ENCODE data around the gene PERM1.

Gene PERM1

GRCh38 chr1:955474-955873 is 26.4 kb downstream of the PERM1 start:
- Histone ChIP-seq H3K79me2 (ENCODE audit: control insufficient read depth, low read length) (peaks cover 27% of the 10 kb centered on the region), H3K4me1 (ENCODE audit: control insufficient read depth, low read length) (peaks cover 18% of the 10 kb centered on the region; the same call in 1 of the 2 replicates), H3K9me3 (ENCODE audit: control insufficient read depth, insufficient read depth, low read length) (no peaks in the 10 kb centered on the region), H4K20me1 (ENCODE audit: control insufficient read depth, insufficient read depth, low read depth, low read length) (0 out of 2 replicates have a peak, but pooled peaks cover 3% of the 10 kb centered on the region), H3K27me3 (ENCODE audit: control insufficient read depth, low read length) (no peaks in the 10 kb centered on the region), H3K4me3 (ENCODE audit: low read length) (no peak overlapping the region), H3K27ac (ENCODE audit: low read depth, low read length) (no peak overlapping the region), H3K36me3 (ENCODE audit: control insufficient read depth, low read length) (peaks cover 75% of the 10 kb centered on the region), H3K9me2 (replicated peaks; ENCODE audit: control insufficient read depth, low read length) (no peaks in the 10 kb centered on the region), H3F3A (ENCODE audit: control insufficient read depth, insufficient read depth) (no peaks in the 10 kb centered on the region), H3K4me2 (ENCODE audit: low read length) (no peak overlapping the region)
- TF ChIP-seq EZH2phosphoT487 (IDR thresholded peaks at IDR 0.05; ENCODE audit: borderline replicate concordance, low read length) (no peak), CTCF (IDR thresholded peaks at IDR 0.05; ENCODE audit: low read depth, low read length, poor library complexity, severe bottlenecking) (no peak)

DNA sequence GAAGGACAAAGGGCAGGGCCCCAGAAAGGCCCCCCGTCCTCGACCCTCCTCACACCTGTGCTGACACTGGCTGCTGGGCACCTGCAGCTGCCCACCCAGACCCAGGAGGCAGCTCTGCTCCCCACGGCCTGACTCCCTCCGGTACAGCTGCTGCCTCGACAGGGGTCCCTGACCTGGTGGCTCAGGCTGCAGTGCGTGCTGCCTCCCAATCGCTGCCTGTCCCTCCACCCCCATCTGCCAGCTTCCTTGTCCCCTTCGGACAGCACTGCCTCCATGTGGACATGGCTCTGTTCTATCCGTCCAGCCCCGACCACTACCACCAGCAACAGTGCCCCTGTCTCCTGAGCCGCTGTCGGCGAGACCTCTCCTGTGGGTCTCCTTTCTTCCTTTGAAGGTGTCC is 27.0 kb downstream of the PERM1 start:
- Histone ChIP-seq H3K4me1 (ENCODE audit: control insufficient read depth, low read length) (peaks cover 15% of the 10 kb centered on the region; the same call in 1 of the 2 replicates), H3K4me2 (ENCODE audit: low read length) (no peak overlapping the region), H3K4me3 (ENCODE audit: low read length) (no peak overlapping the region), H3F3A (ENCODE audit: control insufficient read depth, insufficient read depth) (no peaks in the 10 kb centered on the region), H3K9me2 (replicated peaks; ENCODE audit: control insufficient read depth, low read length) (no peaks in the 10 kb centered on the region), H3K36me3 (ENCODE audit: control insufficient read depth, low read length) (peaks cover 80% of the 10 kb centered on the region), H4K20me1 (ENCODE audit: control insufficient read depth, insufficient read depth, low read depth, low read length) (0 out of 2 replicates have a peak, but pooled peaks cover 6% of the 10 kb centered on the region), H3K27me3 (ENCODE audit: control insufficient read depth, low read length) (no peaks in the 10 kb centered on the region), H3K9me3 (ENCODE audit: control insufficient read depth, insufficient read depth, low read length) (no peaks in the 10 kb centered on the region), H3K27ac (ENCODE audit: low read depth, low read length) (no peak overlapping the region), H3K79me2 (ENCODE audit: control insufficient read depth, low read length) (peaks cover 27% of the 10 kb centered on the region)
- TF ChIP-seq CTCF (IDR thresholded peaks at IDR 0.05; ENCODE audit: low read depth, low read length, poor library complexity, severe bottlenecking) (no peak), EZH2phosphoT487 (IDR thresholded peaks at IDR 0.05; ENCODE audit: borderline replicate concordance, low read length) (no peak)

- H3K79me2 ChIP-seq (ENCODE audit: control insufficient read depth, low read length) = peaks cover 23% of the 10 kb centered on the region
- H3K9me2 ChIP-seq (replicated peaks; ENCODE audit: control insufficient read depth, low read length) = no peaks in the 10 kb centered on the region
- peaks cover 88% of the 10 kb centered on the region for H3K36me3 ChIP-seq (ENCODE audit: control insufficient read depth, low read length)
- H3K4me3 ChIP-seq (ENCODE audit: low read length) = no peak overlapping the region
- H3K4me1 ChIP-seq (ENCODE audit: control insufficient read depth, low read length) = peaks cover 8% of the 10 kb centered on the region; the same call in 1 of the 2 replicates
- no peak overlapping the region for H3K4me2 ChIP-seq (ENCODE audit: low read length)
- H3K27me3 ChIP-seq (ENCODE audit: control insufficient read depth, low read length) = no peaks in the 10 kb centered on the region
- TF ChIP-seq EZH2phosphoT487 (IDR thresholded peaks at IDR 0.05; ENCODE audit: borderline replicate concordance, low read length) = no peak
- TF ChIP-seq CTCF (IDR thresholded peaks at IDR 0.05; ENCODE audit: low read depth, low read length, poor library complexity, severe bottlenecking) = no peak
- H3F3A ChIP-seq (ENCODE audit: control insufficient read depth, insufficient read depth) = no peaks in the 10 kb centered on the region
- no peak overlapping the region for H3K27ac ChIP-seq (ENCODE audit: low read depth, low read length)
- 0 out of 2 replicates have a peak, but pooled peaks cover 6% of the 10 kb centered on the region for H4K20me1 ChIP-seq (ENCODE audit: control insufficient read depth, insufficient read depth, low read depth, low read length)
- H3K9me3 ChIP-seq (ENCODE audit: control insufficient read depth, insufficient read depth, low read length) = no peaks in the 10 kb centered on the region
Measured at GRCh38 chr1:953524-954320, 28.2 kb downstream of the PERM1 start.

Data from DOHH2 (cell line).